ENCODE results near the gene NSUN2.
"Not testable (repeated sequence)": the region's sequence is repeated elsewhere in the genome, so short reads cannot be mapped to it uniquely, and the experiment has no call there.

The NSUN2 gene

GRCh38 chr5:6583049-6583880 is 49.6 kb downstream of the NSUN2 start:
- DNase-seq (ENCODE audit: low spot score): peak; percentile 29

GRCh38 chr5:6582507-6583048 is 50.3 kb downstream of the NSUN2 start:
- no peak for DNase-seq (ENCODE audit: low spot score)

- DNase-seq (ENCODE audit: low spot score): no peak
Measured at GRCh38 chr5:6581559-6582426, 51.1 kb downstream of the NSUN2 start.

GRCh38 chr5:6581090-6581489 is 51.8 kb downstream of the NSUN2 start:
- DNase-seq (ENCODE audit: low spot score): no peak

GRCh38 chr5:6579535-6579934 is 53.3 kb downstream of the NSUN2 start:
- no peak for DNase-seq (ENCODE audit: low spot score)

- peak; percentile 11 for DNase-seq (ENCODE audit: low spot score)
Measured at GRCh38 chr5:6578676-6579343, 54.0 kb downstream of the NSUN2 start.

- peak; percentile 51 for DNase-seq (ENCODE audit: low spot score)
Measured at GRCh38 chr5:6576861-6577501, 55.9 kb downstream of the NSUN2 start.

GRCh38 chr5:6574537-6575245 is 58.2 kb downstream of the NSUN2 start:
- no peak for DNase-seq (ENCODE audit: low spot score)

GRCh38 chr5:6574111-6574510 is 58.7 kb downstream of the NSUN2 start:
- no peak for DNase-seq (ENCODE audit: low spot score)

- DNase-seq (ENCODE audit: low spot score): no peak
Measured at GRCh38 chr5:6573651-6574101, 59.2 kb downstream of the NSUN2 start.

GRCh38 chr5:6572825-6573380 is 59.9 kb downstream of the NSUN2 start:
- DNase-seq (ENCODE audit: low spot score): no peak

GRCh38 chr5:6572086-6572824 is 60.6 kb downstream of the NSUN2 start:
- DNase-seq (ENCODE audit: low spot score): no peak

- not testable (repeated sequence) for DNase-seq (ENCODE audit: low spot score)
Measured at GRCh38 chr5:6571607-6572006, 61.2 kb downstream of the NSUN2 start.

GRCh38 chr5:6570530-6570929 is 62.3 kb downstream of the NSUN2 start:
- no peak for DNase-seq (ENCODE audit: low spot score)

GRCh38 chr5:6568889-6569288 is 64.0 kb downstream of the NSUN2 start:
- no peak for DNase-seq (ENCODE audit: low spot score)

GRCh38 chr5:6568383-6568782 is 64.5 kb downstream of the NSUN2 start:
- DNase-seq (ENCODE audit: low spot score): no peak

GRCh38 chr5:6567835-6568234 is 65.0 kb downstream of the NSUN2 start:
- DNase-seq (ENCODE audit: low spot score): no peak

- no peak for DNase-seq (ENCODE audit: low spot score)
Measured at GRCh38 chr5:6567068-6567467, 65.8 kb downstream of the NSUN2 start.

GRCh38 chr5:6565492-6565891 is 67.4 kb downstream of the NSUN2 start:
- no peak for DNase-seq (ENCODE audit: low spot score)

Measured in kidney tubule cell (primary cell).